Fibroblast of lung (primary cell): Measurements from ENCODE around the gene ZNF77.

Source experiments
- EZH2 ChIP-seq: IDR thresholded peaks from 2 replicates; pipeline ENCODE4 v1.5.1; 2012; ENCODE audit warnings: low read length, control low read depth, mild to moderate bottlenecking; ENCODE audit errors: missing control alignments
- TF ChIP-seq, protein P1 (sequence below), 2 donors: IDR thresholded peaks in 1 of 2; conservative IDR thresholded peaks in 1 of 2; 1 replicate in 1 of 2; 2 replicates in 1 of 2; pipeline ENCODE4 v1.5.1; 2011 to 2012; ENCODE audit warnings: low read length in 2 of 2, control low read depth in 1 of 2, inconsistent platforms in 1 of 2, low read depth in 1 of 2, mild to moderate bottlenecking in 1 of 2

DNA sequence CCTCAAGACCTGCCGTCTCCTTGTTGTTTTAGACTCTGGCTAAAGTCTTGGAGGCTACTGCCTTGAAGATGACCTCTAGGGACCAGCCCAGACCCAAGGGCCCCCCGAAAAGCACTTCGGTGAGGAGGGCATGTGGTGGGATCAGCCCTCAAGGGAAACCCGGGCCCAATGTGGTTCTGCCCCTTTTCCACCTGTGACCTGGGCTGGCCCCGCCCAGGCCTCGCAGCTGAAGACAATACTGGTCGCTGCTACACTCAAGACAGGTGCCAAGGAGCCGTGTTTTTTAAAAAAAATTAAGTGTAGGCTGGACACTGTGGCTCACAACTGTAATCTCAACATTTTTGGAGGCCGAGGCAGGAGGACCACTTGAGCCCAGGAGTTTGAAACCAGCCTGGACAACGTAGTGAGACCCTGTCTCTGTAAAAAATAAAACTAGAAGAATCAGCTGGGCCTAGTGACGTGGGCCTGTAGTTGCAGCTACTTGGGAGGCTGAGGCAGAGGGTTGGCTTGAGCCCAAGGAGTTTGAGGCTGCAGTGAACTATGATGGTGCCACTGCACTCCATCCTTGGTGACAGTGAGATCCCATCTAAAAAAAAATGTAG, 33.5 kb upstream of the ZNF77 start:
- TF ChIP-seq, protein P1, sequence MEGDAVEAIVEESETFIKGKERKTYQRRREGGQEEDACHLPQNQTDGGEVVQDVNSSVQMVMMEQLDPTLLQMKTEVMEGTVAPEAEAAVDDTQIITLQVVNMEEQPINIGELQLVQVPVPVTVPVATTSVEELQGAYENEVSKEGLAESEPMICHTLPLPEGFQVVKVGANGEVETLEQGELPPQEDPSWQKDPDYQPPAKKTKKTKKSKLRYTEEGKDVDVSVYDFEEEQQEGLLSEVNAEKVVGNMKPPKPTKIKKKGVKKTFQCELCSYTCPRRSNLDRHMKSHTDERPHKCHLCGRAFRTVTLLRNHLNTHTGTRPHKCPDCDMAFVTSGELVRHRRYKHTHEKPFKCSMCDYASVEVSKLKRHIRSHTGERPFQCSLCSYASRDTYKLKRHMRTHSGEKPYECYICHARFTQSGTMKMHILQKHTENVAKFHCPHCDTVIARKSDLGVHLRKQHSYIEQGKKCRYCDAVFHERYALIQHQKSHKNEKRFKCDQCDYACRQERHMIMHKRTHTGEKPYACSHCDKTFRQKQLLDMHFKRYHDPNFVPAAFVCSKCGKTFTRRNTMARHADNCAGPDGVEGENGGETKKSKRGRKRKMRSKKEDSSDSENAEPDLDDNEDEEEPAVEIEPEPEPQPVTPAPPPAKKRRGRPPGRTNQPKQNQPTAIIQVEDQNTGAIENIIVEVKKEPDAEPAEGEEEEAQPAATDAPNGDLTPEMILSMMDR (conservative IDR thresholded peaks at IDR 0.05 in 1 of 2, IDR thresholded peaks at IDR 0.05 in 1 of 2; ENCODE audit: low read depth in 1 of 2, low read length in 2 of 2): no peak
- TF ChIP-seq EZH2: no peak
